Measurements from ENCODE around the gene CRHR2. TPM values are rescaled to one million over a fixed set of nuclear protein-coding genes. Genes with fewer than 3 reads are reported as not detected.

The CRHR2 gene
- polyA plus RNA-seq, 1 donor from 2014 or later: 0.15 TPM

- H3K79me2 ChIP-seq (replicated peaks; ENCODE audit: insufficient read depth, low read length): no peaks in the 10 kb centered on the region
- TF ChIP-seq MXI1 (conservative IDR thresholded peaks at IDR 0.05; ENCODE audit: poor library complexity, severe bottlenecking) (no peak), POLR2AphosphoS5 (IDR thresholded peaks at IDR 0.05) (no peak), REST (IDR thresholded peaks at IDR 0.05; ENCODE audit: borderline replicate concordance) (no peak), RAD21 (conservative IDR thresholded peaks at IDR 0.05) (no peak), TAF1 (IDR thresholded peaks at IDR 0.05; ENCODE audit: low read depth) (no peak), CTCF (IDR thresholded peaks at IDR 0.05; ENCODE audit: poor library complexity, severe bottlenecking) (no peak), EP300 (conservative IDR thresholded peaks at IDR 0.05; ENCODE audit: poor library complexity, severe bottlenecking) (no peak), EZH2 (IDR thresholded peaks at IDR 0.05; ENCODE audit: borderline replicate concordance, insufficient read depth, low read length, poor library complexity, severe bottlenecking) (no peak), SMC3 (conservative IDR thresholded peaks at IDR 0.05; ENCODE audit: poor library complexity) (no peak)
- H3K4me3 ChIP-seq (ENCODE audit: low read length): no peak overlapping the region
- no peaks in the 10 kb centered on the region for H3K27me3 ChIP-seq (ENCODE audit: insufficient read depth, low read depth, low read length)
- no peaks in the 10 kb centered on the region for H3F3A ChIP-seq (ENCODE audit: insufficient read depth, low read length, poor library complexity, severe bottlenecking)
- H3K9me2 ChIP-seq (ENCODE audit: insufficient read depth, low read length): no peaks in the 10 kb centered on the region
- H3K36me3 ChIP-seq (ENCODE audit: insufficient read depth, low read length): no peaks in the 10 kb centered on the region
- H3K9ac ChIP-seq (ENCODE audit: low read length): no peak overlapping the region
- no peak overlapping the region for H3K4me2 ChIP-seq (ENCODE audit: low read length)
- H3K9me3 ChIP-seq (ENCODE audit: low read length): no peaks in the 10 kb centered on the region
- H4K20me1 ChIP-seq (ENCODE audit: insufficient read depth): no peaks in the 10 kb centered on the region
- H3K27ac ChIP-seq (ENCODE audit: low read length): no peak overlapping the region
- H2AFZ ChIP-seq (ENCODE audit: low read depth, low read length): no peak overlapping the region
Measured at GRCh38 chr7:30728591-30729100, 46.4 kb upstream of the CRHR2 start.

- Histone ChIP-seq H2AFZ (ENCODE audit: low read depth, low read length) (no peak overlapping the region), H3K36me3 (ENCODE audit: insufficient read depth, low read length) (no peaks in the 10 kb centered on the region), H3K79me2 (replicated peaks; ENCODE audit: insufficient read depth, low read length) (no peaks in the 10 kb centered on the region), H3K27me3 (ENCODE audit: insufficient read depth, low read depth, low read length) (no peaks in the 10 kb centered on the region), H3K27ac (ENCODE audit: low read length) (no peak overlapping the region), H3K9ac (ENCODE audit: low read length) (no peak overlapping the region), H3K4me3 (ENCODE audit: low read length) (no peak overlapping the region), H4K20me1 (ENCODE audit: insufficient read depth) (no peaks in the 10 kb centered on the region), H3K9me2 (ENCODE audit: insufficient read depth, low read length) (no peaks in the 10 kb centered on the region), H3K4me2 (ENCODE audit: low read length) (no peak overlapping the region), H3F3A (ENCODE audit: insufficient read depth, low read length, poor library complexity, severe bottlenecking) (no peaks in the 10 kb centered on the region), H3K9me3 (ENCODE audit: low read length) (no peaks in the 10 kb centered on the region)
- no peak for TF ChIP-seq MXI1 (conservative IDR thresholded peaks at IDR 0.05; ENCODE audit: poor library complexity, severe bottlenecking)
- no peak for TF ChIP-seq CTCF (IDR thresholded peaks at IDR 0.05; ENCODE audit: poor library complexity, severe bottlenecking)
- no peak for TF ChIP-seq SMC3 (conservative IDR thresholded peaks at IDR 0.05; ENCODE audit: poor library complexity)
- TF ChIP-seq REST (IDR thresholded peaks at IDR 0.05; ENCODE audit: borderline replicate concordance): no peak
- TF ChIP-seq EP300 (conservative IDR thresholded peaks at IDR 0.05; ENCODE audit: poor library complexity, severe bottlenecking): no peak
- TF ChIP-seq POLR2AphosphoS5 (IDR thresholded peaks at IDR 0.05): no peak
- TF ChIP-seq TAF1 (IDR thresholded peaks at IDR 0.05; ENCODE audit: low read depth): no peak
- TF ChIP-seq RAD21 (conservative IDR thresholded peaks at IDR 0.05): no peak
Measured at GRCh38 chr7:30727061-30727945, 45.0 kb upstream of the CRHR2 start.

All from neural cell (in vitro differentiated cells).